Germinal center (tissue), 1 donor: Measurements from ENCODE around the gene DUOX2.
"Not testable (repeated sequence)": the region's sequence is repeated elsewhere in the genome, so short reads cannot be mapped to it uniquely, and the experiment has no call there.

Experiments used
- DNase-seq: peaks from one replicate; pipeline ENCODE4 v3.0.0; 2012; ENCODE audit warnings: mixed read lengths, low spot score

The DUOX2 gene

GRCh38 chr15:45138814-45139765, 25.1 kb upstream of the DUOX2 start:
- no peak for DNase-seq

GRCh38 chr15:45137703-45138102, 23.7 kb upstream of the DUOX2 start:
- no peak for DNase-seq

- no peak for DNase-seq
These were observed 22.4 kb upstream of the DUOX2 start for GRCh38 chr15:45136378-45136764.

GRCh38 chr15:45135705-45136377, 21.9 kb upstream of the DUOX2 start:
- not testable (repeated sequence) for DNase-seq

- no peak for DNase-seq
These were observed 21.0 kb upstream of the DUOX2 start for GRCh38 chr15:45134682-45135604.

GRCh38 chr15:45134046-45134445, 20.1 kb upstream of the DUOX2 start:
- no peak for DNase-seq

GRCh38 chr15:45133561-45133920, 19.6 kb upstream of the DUOX2 start:
- DNase-seq = no peak

- no peak for DNase-seq
These were observed 19.0 kb upstream of the DUOX2 start for GRCh38 chr15:45132844-45133560.

- DNase-seq = no peak
These were observed 17.5 kb upstream of the DUOX2 start for GRCh38 chr15:45131510-45131909.

- no peak for DNase-seq
These were observed 16.5 kb upstream of the DUOX2 start for GRCh38 chr15:45130291-45131000.

- DNase-seq = peak; percentile 51
These were observed 15.7 kb upstream of the DUOX2 start, which contains the start of the genes DUOX1 and DUOXA1 for GRCh38 chr15:45129651-45130129. DUOX1 (plus strand) TSS chr15:45129994; CDS start chr15:45131967, 1,973 bp downstream. DUOXA1 (minus strand) TSS chr15:45129879; CDS start chr15:45123014, 6,865 bp downstream.

GRCh38 chr15:45128971-45129639, 15.1 kb upstream of the DUOX2 start:
- no peak for DNase-seq

GRCh38 chr15:45126535-45127158, 12.7 kb upstream of the DUOX2 start:
- no peak for DNase-seq

GRCh38 chr15:45123397-45123796, 9.4 kb upstream of the DUOX2 start:
- DNase-seq = no peak

GRCh38 chr15:45122719-45123118, 8.7 kb upstream of the DUOX2 start:
- DNase-seq = no peak

- DNase-seq = no peak
These were observed 7.9 kb upstream of the DUOX2 start for GRCh38 chr15:45121706-45122417.

- DNase-seq = no peak
These were observed 7.0 kb upstream of the DUOX2 start for GRCh38 chr15:45121020-45121419.

- DNase-seq = no peak
These were observed 6.4 kb upstream of the DUOX2 start for GRCh38 chr15:45120081-45120972.
